ENCODE results near the gene SLC39A5.

Gene SLC39A5

DNA sequence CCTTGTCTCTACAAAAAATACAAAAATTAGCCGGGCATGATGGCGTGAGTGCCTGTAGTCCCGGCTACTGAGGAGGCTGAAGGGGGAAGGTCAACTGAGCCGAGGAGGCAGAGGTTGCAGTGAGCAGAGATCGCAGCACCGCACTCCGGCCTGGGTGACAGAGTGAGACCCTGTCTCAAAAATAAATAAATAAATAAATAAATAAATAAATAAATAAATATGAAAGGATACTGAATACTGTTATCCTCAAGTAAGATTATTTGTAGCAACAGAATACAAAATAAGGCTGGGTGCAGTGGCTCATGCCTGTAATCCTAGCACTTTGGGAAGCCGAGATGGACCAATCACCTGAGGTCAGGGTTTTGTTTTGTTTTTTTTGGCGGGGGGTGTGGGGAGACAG, 10.0 kb upstream of the SLC39A5 start:
- Histone ChIP-seq H3K36me3 (ENCODE audit: control insufficient read depth, insufficient read depth, low read length) (peaks cover 2% of the 10 kb centered on the region), H3K4me3 (replicated peaks; ENCODE audit: low read depth, low read length) (peak overlapping the region; percentile 83), H3K27me3 (replicated peaks; ENCODE audit: control insufficient read depth, insufficient read depth, low read length) (no peaks in the 10 kb centered on the region)
- DNase-seq (ENCODE audit: extremely low read depth, insufficient read length) = no peak
- TF ChIP-seq, protein P1, sequence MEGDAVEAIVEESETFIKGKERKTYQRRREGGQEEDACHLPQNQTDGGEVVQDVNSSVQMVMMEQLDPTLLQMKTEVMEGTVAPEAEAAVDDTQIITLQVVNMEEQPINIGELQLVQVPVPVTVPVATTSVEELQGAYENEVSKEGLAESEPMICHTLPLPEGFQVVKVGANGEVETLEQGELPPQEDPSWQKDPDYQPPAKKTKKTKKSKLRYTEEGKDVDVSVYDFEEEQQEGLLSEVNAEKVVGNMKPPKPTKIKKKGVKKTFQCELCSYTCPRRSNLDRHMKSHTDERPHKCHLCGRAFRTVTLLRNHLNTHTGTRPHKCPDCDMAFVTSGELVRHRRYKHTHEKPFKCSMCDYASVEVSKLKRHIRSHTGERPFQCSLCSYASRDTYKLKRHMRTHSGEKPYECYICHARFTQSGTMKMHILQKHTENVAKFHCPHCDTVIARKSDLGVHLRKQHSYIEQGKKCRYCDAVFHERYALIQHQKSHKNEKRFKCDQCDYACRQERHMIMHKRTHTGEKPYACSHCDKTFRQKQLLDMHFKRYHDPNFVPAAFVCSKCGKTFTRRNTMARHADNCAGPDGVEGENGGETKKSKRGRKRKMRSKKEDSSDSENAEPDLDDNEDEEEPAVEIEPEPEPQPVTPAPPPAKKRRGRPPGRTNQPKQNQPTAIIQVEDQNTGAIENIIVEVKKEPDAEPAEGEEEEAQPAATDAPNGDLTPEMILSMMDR (IDR thresholded peaks at IDR 0.05; ENCODE audit: insufficient read depth, low read length, poor library complexity, severe bottlenecking) = no peak

DNA sequence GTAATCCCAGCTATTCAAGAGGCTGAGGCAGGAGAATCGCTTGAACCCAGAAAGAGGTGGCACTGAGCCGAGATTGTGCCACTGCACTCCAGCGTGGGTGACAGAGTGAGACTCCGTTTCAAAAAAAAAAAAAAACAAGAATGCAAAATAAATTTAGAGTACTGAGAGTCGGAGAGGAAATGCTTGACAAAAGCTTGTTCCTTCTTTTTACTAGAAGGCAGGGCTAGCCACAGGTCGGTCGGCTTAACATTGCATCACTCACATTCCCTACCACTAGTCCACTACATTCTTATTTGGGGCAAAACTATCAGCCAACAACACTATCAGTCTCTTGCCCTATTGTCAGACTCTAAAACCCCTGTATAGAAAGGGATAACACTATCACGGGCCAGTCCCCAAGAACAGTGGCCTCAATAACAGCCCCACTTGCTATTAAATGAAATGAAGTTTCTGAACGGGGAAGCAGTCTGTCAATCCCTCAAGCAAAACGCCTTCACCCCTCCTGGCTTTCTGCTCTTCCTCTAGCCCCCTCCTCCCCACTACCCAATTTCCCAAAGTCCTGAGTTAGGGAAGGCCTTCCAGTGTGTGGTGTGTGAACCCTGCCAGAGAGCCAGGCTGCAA, 9.1 kb upstream of the SLC39A5 start:
- H3K36me3 ChIP-seq (ENCODE audit: control insufficient read depth, insufficient read depth, low read length) = peaks cover 2% of the 10 kb centered on the region
- peak overlapping the region; percentile 83 for H3K4me3 ChIP-seq (replicated peaks; ENCODE audit: low read depth, low read length)
- DNase-seq (ENCODE audit: extremely low read depth, insufficient read length) = no peak
- no peaks in the 10 kb centered on the region for H3K27me3 ChIP-seq (replicated peaks; ENCODE audit: control insufficient read depth, insufficient read depth, low read length)
- TF ChIP-seq, protein P1 (IDR thresholded peaks at IDR 0.05; ENCODE audit: insufficient read depth, low read length, poor library complexity, severe bottlenecking) = no peak

DNA sequence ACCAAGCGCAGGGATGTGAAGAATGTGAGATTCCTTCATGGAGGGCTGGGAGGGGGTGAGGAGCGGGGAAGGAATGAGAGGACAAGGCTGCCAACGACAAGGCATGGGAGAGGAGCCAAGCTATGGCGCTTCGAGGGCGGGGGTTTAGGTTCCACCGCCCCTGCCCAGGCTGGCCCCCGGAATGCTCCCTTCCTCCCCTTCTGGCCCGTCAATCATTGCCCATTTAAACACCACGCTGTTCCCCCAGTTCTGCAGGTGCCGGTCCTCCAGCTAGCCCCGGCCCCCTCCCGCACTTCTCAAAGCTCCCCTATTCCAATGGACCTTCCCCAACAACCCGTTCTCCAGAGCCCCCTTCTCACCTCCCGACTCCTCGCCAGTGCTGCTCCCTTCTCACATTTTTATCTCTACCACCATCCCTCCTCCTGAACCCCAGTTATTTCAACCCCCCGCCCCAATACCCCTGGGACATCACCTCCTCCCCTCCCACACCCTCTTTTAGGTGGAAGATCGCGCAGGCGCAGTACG, 8.6 kb upstream of the SLC39A5 start:
- TF ChIP-seq, protein P1 (IDR thresholded peaks at IDR 0.05; ENCODE audit: insufficient read depth, low read length, poor library complexity, severe bottlenecking) = no peak
- DNase-seq (ENCODE audit: extremely low read depth, insufficient read length) = no peak
- Histone ChIP-seq H3K4me3 (replicated peaks; ENCODE audit: low read depth, low read length) (peak overlapping the region; percentile 83), H3K36me3 (ENCODE audit: control insufficient read depth, insufficient read depth, low read length) (peaks cover 3% of the 10 kb centered on the region), H3K27me3 (replicated peaks; ENCODE audit: control insufficient read depth, insufficient read depth, low read length) (no peaks in the 10 kb centered on the region)

DNA sequence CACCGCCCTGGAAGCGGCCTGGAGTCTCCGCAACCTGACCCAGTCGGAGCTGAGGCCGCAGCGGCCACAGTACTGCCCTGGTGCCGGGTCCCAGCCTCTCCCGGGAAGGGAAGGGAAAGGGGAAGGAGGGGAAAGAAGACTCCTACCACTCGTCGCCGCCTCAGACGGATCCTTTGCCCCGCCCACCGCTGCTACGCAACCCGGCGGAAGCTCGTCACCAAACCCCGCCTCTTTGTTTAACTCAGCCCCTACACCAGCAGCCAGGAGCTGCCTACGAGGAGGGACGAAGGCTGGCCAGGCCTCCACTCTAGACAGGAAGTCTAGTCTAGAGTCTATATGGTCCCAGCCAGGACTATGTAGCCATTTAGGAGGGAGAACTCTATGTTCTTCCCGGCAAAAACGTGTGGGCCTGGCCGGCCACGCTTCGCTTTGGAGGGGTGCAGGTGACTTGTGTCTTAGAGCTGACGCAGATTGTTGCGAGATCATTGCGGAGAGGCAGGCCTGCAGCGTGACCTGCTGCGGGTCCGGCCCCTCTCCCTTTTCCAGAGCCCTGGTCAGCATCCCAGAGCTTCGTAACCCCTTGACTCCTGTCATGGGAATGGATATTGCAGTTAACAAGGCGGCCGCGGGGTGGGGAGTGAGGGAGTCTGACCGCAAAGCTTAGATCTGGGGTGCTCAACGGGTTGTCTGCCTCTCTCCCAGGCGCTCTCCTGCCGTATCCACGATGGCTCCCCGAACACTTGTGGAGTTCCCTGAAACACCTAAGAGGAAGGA, 7.9 kb upstream of the SLC39A5 start, which contains the start of gene RNF41:
Gene RNF41, minus strand, starts transcription at position 166 of the 774 bp plus-strand sequence. CDS start 7,875 bp downstream, outside the sequence.
- DNase-seq (ENCODE audit: extremely low read depth, insufficient read length) = peak; percentile 90
- Histone ChIP-seq H3K27me3 (replicated peaks; ENCODE audit: control insufficient read depth, insufficient read depth, low read length) (no peaks in the 10 kb centered on the region), H3K4me3 (replicated peaks; ENCODE audit: low read depth, low read length) (peak within 1 kb of the TSS; percentile 83), H3K36me3 (ENCODE audit: control insufficient read depth, insufficient read depth, low read length) (peaks cover 2% of the 10 kb centered on the region; the same call in 1 of the 2 replicates)
- TF ChIP-seq, protein P1 (IDR thresholded peaks at IDR 0.05; ENCODE audit: insufficient read depth, low read length, poor library complexity, severe bottlenecking) = no peak

DNA sequence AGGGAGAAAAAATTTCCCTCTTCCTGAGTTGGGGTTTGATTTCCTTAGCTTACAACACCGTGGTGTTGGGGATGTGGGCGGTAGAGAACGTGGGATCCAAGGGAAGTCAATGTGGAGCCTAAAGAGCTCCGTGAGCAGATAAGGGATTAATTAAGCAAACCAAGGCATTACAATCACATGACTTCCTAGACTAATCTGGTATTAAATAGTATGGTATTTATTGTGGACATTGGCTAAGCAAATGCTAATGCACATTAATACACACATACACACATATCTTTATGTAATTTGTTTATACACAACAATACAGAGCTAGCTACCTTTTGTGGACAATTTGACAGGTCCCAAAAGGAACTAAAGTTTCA, 7.3 kb upstream of the SLC39A5 start:
- H3K4me3 ChIP-seq (replicated peaks; ENCODE audit: low read depth, low read length) = peak overlapping the region; percentile 83
- TF ChIP-seq, protein P1 (IDR thresholded peaks at IDR 0.05; ENCODE audit: insufficient read depth, low read length, poor library complexity, severe bottlenecking) = no peak
- DNase-seq (ENCODE audit: extremely low read depth, insufficient read length) = no peak
- H3K36me3 ChIP-seq (ENCODE audit: control insufficient read depth, insufficient read depth, low read length) = peaks cover 2% of the 10 kb centered on the region; the same call in 1 of the 2 replicates
- H3K27me3 ChIP-seq (replicated peaks; ENCODE audit: control insufficient read depth, insufficient read depth, low read length) = no peaks in the 10 kb centered on the region

Data from GM06990 (cell line).